GM18502 (cell line): ENCODE results near the gene CD52.
A peak's percentile ranks its signal among the peaks of the same experiment; 100 is the strongest.
"Not testable (repeated sequence)": the region's sequence is repeated elsewhere in the genome, so short reads cannot be mapped to it uniquely, and the experiment has no call there.

Source experiments
- ATAC-seq: cut with Tn5 transposase; IDR thresholded peaks from one replicate; pipeline ENCODE4 v1.9.1; 2021; ENCODE audit warnings: mild to moderate bottlenecking; ENCODE audit not compliant: unreplicated experiment, poor library complexity

CD52 gene

DNA sequence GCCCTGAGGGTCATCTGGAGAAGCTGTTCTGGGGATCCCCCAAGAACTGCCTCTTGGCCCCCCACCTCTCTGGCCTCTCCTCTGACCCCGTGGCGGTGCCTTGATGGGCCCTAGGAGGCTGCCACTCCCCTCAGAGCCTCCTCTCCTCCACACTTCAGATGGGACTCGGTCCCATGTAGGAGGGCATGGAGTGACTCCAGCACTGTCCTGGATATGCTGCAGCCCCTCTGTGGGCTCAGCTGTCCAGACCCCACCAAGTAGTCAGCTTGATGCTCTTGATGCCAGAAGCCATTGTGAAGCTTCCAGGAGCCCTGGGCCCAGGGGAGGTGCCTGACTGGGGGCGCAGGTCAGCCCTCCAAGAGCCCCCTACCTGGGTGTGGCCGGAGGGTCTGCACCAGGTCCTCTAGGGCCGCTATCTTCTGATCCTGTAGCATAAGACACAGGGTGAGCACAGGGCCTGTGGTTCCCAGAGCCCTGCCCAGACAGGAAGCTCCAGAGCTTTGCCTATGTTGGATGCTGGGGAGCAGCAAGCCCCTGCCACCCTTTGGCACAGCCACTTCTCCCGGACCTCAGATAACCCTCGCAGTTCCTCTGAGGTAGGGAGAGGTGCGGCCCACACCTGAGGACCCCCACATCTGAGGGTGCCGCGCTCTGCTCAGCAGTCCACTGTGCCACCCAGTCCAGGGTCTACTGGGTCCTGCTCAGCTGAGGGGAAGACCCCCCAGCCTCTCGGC lies 20.5 kb upstream of the CD52 start:
- ATAC-seq, result no peak

DNA sequence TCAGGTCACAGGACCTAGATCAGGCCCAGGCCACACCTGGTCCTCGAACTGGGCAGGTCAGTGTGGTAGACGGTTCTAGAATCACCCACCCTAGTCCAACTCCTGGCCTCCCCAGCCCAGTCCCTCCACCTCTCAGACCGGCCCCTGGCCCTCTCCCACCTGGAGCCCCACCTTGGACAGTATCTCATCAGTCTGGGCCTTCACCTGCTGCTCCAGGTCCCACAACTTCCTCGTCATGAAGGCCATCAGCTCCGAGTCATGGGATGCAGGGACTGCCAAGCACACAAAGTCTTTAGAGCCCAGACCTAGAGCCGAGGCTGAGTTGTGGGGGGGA lies 20.0 kb upstream of the CD52 start:
- no peak for ATAC-seq

- no peak for ATAC-seq
Observed at GRCh38 chr1:26300578-26301275, 17.0 kb upstream of the CD52 start.

GRCh38 chr1:26302733-26303405 lies 14.9 kb upstream of the CD52 start:
- ATAC-seq, result no peak

- ATAC-seq, result no peak
Observed at GRCh38 chr1:26305667-26306289, 12.0 kb upstream of the CD52 start.

DNA sequence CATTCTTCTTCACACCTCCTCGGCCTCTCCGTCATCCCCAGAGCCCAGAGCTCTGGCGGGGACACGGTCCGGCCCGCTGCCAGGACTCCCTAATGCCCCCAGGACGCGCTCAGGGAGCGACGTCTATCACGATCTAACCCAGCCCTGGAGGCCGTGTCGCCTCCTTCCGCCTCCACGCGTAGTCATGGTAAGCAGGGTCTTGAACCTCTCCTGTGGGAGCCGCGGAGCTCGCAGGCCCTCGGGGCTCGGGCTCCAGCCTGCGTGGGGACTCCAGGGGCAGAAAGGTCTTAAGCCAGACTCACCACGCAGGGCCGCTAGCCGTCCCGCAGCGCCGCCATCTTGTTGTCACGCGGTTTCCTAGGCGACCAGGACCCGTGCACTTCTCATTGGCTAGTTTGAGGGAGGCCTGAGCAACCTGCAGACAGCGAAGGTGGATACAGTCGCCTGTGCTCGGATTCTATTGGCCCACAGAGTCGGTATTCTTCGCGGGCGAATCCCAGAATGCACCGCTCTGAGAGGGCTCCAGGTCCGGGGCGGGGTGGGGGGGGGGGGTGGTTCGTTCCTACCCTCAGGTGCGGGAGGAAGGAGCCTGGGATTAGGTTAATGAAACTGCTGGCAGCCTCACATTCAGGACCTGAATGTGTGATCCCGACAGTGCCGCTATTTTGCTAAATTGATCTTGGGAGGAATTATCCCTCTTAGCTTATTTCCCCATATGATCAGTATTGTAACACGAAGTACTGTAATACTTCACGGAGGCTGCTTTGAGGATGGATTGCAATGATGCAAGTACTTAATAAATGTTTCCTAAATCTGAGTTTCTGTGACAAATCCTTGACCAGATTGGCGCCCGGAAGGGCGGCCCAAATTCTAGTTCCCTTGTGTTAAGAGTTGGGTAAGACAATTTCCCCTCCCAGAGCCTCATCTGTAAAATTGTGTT lies 11.2 kb upstream of the CD52 start, which contains the start of gene UBXN11:
TSS of gene UBXN11 (minus strand) at position 347 of the 940 bp plus-strand sequence. CDS start 3,753 bp downstream, outside the sequence.
- peak; percentile 98 for ATAC-seq

GRCh38 chr1:26307363-26307781 lies 10.4 kb upstream of the CD52 start:
- ATAC-seq, result no peak

DNA sequence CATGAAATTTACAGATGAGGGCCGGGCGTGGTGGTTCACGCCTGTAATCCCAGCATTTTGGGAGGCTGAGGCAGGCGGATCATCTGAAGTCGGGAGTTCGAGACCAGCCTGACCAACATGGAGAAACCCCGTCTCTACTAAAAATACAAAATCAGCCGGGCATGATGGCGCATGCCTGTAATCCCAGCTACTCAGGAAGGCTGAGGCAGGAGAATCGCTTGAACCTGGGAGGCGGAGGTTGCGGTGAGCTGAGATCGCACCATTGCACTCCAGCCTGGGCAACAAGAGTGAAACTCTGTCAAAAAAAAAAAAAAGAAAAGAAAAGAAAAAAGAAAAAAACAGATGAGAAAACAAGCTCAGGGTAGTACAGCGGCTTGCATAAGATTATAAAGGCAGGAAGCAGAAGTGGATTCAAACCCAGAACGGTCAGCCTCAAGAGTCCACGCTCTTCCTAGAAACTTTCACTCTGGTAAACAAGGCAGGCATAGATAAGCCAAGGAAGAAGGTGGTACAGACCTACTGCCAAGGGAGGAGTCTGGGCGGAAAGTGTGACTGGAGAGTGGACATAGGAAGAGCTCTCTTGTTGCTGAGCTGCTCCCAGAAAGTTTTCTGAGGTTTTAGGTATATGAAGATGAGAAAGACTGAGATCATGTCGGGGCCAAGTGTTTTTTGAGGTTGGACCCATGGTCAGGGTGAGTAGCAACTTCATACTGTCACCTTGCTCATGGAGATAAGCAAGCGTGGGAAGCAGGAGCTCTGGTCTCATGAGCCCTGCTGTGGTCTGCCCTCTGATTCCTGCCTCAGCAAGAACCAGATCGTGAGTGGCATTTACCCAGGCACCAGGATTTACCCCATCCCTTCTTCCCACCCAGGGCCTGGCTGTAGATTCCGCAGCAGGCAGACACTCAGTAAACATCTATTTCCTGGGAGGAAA lies 9.5 kb upstream of the CD52 start:
- not testable (repeated sequence) for ATAC-seq

DNA sequence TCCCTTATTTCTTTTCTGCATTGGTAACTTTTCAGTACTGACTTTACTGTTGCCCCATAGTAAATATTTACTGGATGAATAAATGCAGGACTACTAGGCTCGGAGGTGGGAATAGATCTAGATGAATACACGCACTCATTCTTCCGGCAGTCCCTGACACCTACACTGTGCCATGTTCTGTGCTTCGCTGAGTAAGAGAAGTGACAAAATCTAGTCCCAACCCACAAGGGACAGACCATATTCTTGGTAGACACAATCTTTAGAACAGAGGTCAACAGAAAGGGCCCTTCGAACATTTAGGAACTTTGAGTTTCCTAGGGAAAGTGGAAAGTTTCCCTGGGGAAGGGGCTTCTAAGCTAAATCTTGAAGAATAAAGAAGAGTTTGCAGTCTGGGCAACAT lies 3.3 kb upstream of the CD52 start:
- ATAC-seq, result no peak

DNA sequence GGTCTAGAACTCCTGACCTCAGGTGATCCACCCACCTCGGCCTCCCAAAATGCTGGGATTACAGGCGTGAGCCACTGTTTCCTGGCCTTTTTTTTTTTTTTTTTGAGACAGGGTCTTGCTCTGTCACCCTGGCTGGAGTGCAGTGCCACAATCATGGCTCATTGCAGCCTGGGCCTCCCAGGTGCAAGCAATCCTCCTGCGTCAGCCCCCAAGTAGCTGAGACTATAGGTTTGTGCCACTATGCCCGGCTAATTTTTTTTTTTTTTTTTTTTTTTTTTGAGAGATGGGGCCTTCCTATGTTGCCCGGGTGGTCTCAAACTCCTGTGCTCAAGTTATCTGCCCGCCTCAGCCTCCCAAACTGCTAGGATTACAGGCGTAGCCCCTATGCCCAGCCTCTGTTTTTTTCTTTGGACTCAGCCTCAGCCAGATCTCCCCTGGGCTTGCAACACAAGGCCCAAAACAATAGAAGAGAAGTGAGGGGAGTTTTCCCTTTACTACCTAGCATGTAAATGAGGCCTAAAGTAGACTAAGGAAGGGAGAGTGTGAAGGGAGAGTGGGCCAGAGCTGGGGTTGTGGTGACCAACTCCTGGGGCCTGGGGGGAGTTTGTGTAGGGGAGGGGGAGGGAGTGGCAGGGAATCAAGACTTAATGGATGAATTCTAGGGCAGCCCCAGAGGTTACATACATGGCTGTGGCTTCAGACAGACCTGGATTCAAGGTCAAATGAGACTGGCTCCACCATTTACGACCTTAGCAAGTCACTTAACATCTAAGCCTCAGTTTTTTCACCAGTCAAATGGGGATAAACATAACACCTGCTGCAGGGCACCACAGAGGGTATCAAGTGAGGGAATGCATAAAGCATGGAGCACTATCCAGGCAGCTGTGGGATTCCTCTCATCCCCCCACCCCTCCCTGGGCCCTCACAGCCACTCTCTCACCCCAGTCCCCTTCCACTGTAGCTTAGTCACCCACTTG lies 1.6 kb upstream of the CD52 start:
- no peak for ATAC-seq

DNA sequence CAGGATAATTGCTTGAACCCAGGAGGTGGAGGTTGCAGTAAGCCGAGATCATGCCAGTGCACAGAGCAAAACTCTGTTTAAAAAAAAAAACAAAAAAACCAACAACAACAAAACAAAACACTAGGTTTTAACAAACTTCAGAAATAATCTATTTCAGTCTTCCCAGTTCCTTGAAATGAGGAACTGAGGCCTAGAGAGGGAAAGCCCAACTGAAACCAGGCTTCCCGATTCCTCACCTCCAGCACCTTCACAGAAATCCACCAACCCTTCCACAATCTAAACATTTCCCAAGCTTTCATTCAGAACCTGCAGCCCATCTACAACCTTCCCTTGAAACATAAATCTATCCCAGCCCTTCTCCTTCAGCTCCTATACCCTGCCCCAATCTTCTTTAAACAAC lies 612 bp upstream of the CD52 start:
- ATAC-seq, result no peak

GRCh38 chr1:26318338-26319064 lies 743 bp downstream of the CD52 start:
- ATAC-seq, result no peak

GRCh38 chr1:26320896-26321295 lies 3.1 kb downstream of the CD52 start:
- ATAC-seq, result no peak

DNA sequence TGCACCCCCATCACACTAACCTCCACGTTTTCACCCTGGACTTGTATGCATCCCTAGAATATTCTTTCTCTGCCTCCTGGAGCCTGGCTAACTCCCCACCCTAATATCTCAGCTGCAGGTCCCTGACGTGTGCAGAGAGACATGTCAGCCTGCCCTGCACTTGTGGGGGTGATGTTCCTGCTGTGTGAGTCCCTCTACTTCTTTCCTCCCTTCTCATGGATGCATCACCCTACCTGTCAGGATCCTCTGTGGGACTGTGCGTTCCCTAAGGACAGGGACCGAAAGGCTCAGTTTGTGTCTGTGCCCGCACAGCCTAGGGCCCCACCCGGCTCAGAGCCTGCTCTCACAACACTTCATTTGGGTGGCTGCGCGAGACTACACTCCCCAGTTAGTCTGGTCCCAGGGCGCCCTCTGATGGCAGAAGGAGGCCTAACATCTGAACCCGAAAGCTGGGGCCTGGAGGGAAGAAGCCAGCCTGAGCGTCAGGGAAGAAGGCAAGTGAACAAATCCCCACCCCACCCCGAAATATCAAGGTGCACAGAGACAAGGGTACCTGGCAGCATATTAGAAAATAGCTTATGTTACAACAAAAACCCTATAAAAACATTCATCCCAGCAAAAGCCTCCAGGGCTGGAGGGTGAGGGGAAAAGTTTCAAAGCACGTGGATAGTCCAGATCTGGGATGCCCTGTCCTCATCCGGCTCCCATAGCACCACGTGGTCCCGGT lies 3.7 kb downstream of the CD52 start:
- peak; percentile 50 for ATAC-seq

DNA sequence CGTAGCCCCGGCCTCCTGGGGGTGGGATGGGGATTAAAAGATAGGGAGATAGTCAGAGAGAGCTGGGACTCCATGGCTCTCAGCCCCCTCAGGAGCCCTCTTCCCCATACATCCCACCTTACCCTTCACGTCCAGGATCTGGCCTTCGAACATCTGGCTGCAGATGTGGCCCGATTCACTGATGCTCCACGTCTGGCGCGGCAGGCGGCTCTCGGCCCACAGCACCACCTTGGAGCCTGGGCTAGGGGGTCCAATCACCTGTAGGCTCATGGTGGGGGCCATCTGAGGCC lies 4.2 kb downstream of the CD52 start:
- no peak for ATAC-seq

DNA sequence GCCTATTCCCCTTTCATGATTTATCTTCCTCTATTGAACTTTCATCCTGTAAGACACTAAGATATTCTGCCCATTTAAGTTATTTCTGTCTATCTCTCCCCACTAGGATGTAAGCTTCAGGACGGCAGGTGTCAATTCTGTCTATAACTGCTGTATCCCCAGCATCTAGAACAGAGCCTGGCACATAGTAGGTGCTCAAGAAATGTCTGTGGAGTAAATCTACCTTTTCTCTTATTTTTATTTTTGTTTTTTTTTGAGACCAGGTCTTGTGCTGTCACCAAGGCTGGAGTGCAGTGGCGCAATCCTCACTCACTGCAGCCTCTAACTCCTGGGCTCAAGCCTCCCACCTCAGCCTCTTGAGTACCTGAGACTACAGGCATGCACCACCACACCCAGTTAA lies 5.6 kb downstream of the CD52 start:
- ATAC-seq, result no peak

- no peak for ATAC-seq
Observed at GRCh38 chr1:26324550-26324949, 6.8 kb downstream of the CD52 start.
